Measurements from ENCODE around the gene ST6GALNAC3. TPM values are rescaled to one million over a fixed set of nuclear protein-coding genes. Genes with fewer than 3 reads are reported as not detected.

The ST6GALNAC3 gene
- total RNA-seq, 1 donor from 2014 or later: 0.26 TPM

GRCh38 chr1:76083189-76083588 is 8.6 kb downstream of the ST6GALNAC3 start:
- DNase-seq (ENCODE audit: low read depth): no peak
- no peak for TF ChIP-seq CTCF (IDR thresholded peaks at IDR 0.05; ENCODE audit: insufficient read depth, low read length, severe bottlenecking)
- H3K36me3 ChIP-seq (ENCODE audit: control insufficient read depth, insufficient read depth, low read length): no peaks in the 10 kb centered on the region
- no peak overlapping the region for H3K4me3 ChIP-seq (ENCODE audit: low read depth, low read length)
- H3K27me3 ChIP-seq (ENCODE audit: control insufficient read depth, insufficient read depth, low read length): no peaks in the 10 kb centered on the region
- no peak for FAIRE-seq

- no peak for FAIRE-seq
- DNase-seq (ENCODE audit: low read depth): no peak
- Histone ChIP-seq H3K4me3 (ENCODE audit: low read depth, low read length) (no peak overlapping the region), H3K36me3 (ENCODE audit: control insufficient read depth, insufficient read depth, low read length) (no peaks in the 10 kb centered on the region), H3K27me3 (ENCODE audit: control insufficient read depth, insufficient read depth, low read length) (no peaks in the 10 kb centered on the region)
- TF ChIP-seq CTCF (IDR thresholded peaks at IDR 0.05; ENCODE audit: insufficient read depth, low read length, severe bottlenecking): no peak
Observed at GRCh38 chr1:76084029-76084627, 9.6 kb downstream of the ST6GALNAC3 start.

GRCh38 chr1:76084685-76085084 is 10.1 kb downstream of the ST6GALNAC3 start:
- no peak overlapping the region for H3K4me3 ChIP-seq (ENCODE audit: low read depth, low read length)
- H3K36me3 ChIP-seq (ENCODE audit: control insufficient read depth, insufficient read depth, low read length): no peaks in the 10 kb centered on the region
- TF ChIP-seq CTCF (IDR thresholded peaks at IDR 0.05; ENCODE audit: insufficient read depth, low read length, severe bottlenecking): no peak
- no peaks in the 10 kb centered on the region for H3K27me3 ChIP-seq (ENCODE audit: control insufficient read depth, insufficient read depth, low read length)
- DNase-seq (ENCODE audit: low read depth) (no peak), FAIRE-seq (no peak)

- H3K27me3 ChIP-seq (ENCODE audit: control insufficient read depth, insufficient read depth, low read length): no peaks in the 10 kb centered on the region
- DNase-seq (ENCODE audit: low read depth): no peak
- TF ChIP-seq CTCF (IDR thresholded peaks at IDR 0.05; ENCODE audit: insufficient read depth, low read length, severe bottlenecking): no peak
- no peak overlapping the region for H3K4me3 ChIP-seq (ENCODE audit: low read depth, low read length)
- H3K36me3 ChIP-seq (ENCODE audit: control insufficient read depth, insufficient read depth, low read length): no peaks in the 10 kb centered on the region
- no peak for FAIRE-seq
Observed at GRCh38 chr1:76086109-76086508, 11.6 kb downstream of the ST6GALNAC3 start.

- TF ChIP-seq CTCF (IDR thresholded peaks at IDR 0.05; ENCODE audit: insufficient read depth, low read length, severe bottlenecking): no peak
- Histone ChIP-seq H3K4me3 (ENCODE audit: low read depth, low read length) (no peak overlapping the region), H3K27me3 (ENCODE audit: control insufficient read depth, insufficient read depth, low read length) (no peaks in the 10 kb centered on the region), H3K36me3 (ENCODE audit: control insufficient read depth, insufficient read depth, low read length) (no peaks in the 10 kb centered on the region)
- DNase-seq (ENCODE audit: low read depth) (peak; percentile 39), FAIRE-seq (no peak)
Observed at GRCh38 chr1:76086597-76086996, 12.1 kb downstream of the ST6GALNAC3 start.

All from bronchial epithelial cell (primary cell).